ENCODE data around the gene AKAP8.
"Not testable (repeated sequence)": the region's sequence is repeated elsewhere in the genome, so short reads cannot be mapped to it uniquely, and the experiment has no call there.

AKAP8 gene

DNA sequence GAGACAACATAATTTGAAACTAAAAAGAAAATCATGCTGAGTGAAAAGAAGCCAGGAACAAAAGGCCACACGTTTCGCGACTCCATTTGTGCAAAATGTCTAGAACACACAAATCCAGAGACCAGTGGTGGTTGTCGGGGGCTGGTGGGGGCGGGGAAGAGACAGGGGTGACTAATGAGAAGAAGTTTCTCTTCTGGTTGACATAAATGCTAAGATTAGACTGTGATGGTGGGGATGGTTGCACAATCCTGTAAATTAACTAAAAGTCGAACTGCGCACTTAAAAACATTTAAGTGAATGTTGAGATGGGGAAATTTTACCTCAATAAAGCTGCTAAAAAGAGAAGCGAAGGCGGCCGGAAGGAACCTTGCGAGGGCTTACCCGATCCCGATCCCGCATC lies 7.1 kb downstream of the AKAP8 start:
- DNase-seq, result no peak

- DNase-seq, result no peak
These were observed 7.7 kb downstream of the AKAP8 start for GRCh38 chr19:15371786-15372380.

GRCh38 chr19:15371119-15371518 lies 8.5 kb downstream of the AKAP8 start:
- DNase-seq, result no peak

- DNase-seq, result no peak
These were observed 10.0 kb downstream of the AKAP8 start for GRCh38 chr19:15369594-15369891.

DNA sequence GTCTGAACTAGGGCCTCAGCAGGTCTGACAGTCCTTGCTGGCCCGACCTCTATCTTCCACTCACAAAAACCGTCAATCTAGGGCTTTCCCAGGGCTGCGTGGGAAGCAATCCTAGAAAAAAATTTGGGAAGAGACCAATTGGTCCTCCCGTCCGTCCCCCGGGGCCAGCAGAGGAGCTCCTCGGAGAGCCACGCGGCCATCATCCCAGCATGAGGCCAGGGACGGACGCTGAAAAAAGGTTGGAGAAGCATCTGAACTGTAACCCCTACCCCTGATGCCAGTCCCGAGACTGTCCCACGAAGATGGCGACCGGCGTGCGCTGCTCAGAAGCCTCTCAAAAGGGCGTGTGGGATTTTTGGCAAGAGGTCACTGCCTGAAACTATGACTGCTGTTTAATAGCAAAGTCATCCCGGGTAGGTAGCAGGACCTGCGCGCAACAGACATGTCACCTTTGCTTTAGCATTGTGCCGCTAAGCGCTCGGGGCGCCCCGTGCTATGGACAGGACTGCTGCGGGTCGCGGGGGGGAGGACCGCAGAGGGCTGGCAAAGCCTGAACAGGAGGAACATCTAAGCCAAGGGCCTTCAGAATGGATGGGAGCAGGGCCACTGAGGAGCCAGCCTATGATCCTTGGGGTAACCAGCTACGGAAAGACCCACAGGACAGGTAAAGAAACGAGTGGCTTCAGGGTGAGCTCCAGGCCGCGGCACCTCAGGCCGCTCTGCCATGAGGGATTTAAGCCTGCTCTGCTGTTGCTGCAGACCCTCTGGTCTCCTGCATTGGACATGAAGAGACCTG lies 10.6 kb downstream of the AKAP8 start:
- DNase-seq, result no peak

- DNase-seq, result no peak
These were observed 11.4 kb downstream of the AKAP8 start for GRCh38 chr19:15368051-15368632.

DNA sequence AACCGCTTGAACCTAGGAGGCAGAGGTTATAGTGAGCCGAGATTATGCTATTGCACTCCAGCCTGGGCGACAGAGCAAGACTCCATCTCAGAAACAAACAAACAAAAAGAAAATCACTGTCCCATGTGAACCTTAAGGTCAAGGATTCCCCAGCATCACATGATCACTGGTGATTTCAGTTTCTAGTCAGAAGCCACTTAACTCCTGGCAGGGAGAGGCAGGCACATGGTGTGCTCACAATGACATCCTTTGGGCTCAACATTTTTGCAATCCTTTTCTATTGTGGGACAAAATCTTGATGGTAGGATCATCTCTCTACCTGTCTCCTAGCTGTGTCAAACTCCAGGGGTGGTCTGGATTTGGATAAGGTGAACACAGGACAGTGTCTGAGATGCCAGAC lies 12.1 kb downstream of the AKAP8 start:
- no peak for DNase-seq

GRCh38 chr19:15365264-15365663 lies 14.3 kb downstream of the AKAP8 start:
- no peak for DNase-seq

DNA sequence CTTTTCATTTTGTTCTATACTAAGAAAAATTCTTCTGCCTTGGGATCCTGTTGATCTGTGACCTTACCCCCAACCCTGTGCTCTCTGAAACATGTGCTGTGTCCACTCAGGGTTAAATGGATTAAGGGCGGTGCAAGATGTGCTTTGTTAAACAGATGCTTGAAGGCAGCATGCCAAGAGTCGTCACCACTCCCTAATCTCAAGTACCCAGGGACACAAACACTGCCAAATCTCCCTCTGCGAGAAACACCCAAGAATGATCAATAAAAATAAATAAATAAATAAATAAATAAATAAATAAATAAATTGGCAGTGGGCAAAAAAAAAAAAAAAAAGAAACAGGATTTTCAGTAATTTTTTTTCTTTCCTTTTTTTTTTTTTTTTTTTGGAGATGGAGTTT lies 15.8 kb downstream of the AKAP8 start:
- DNase-seq, result not testable (repeated sequence)

- DNase-seq, result not testable (repeated sequence)
These were observed 16.5 kb downstream of the AKAP8 start for GRCh38 chr19:15363048-15363447.

- not testable (repeated sequence) for DNase-seq
These were observed 19.6 kb downstream of the AKAP8 start for GRCh38 chr19:15360015-15360414.

DNA sequence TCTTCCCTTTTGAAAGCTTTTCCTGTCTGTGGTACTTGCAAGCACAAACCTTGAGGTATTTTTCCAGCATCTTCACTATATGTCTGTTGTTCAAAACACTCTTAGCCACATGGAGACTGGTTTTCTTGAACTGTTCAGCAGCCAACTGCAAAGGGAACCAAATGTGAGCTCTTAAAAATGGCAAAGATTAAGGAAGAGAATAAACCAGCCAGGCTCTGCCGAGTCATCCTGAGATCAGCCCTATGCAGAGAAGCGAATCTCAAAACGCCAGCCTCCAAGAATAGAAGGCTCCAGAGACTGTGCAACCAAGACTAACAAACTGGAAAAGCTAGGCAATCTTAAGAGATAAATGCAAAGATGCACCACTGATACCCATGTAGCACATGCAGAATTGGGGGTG lies 20.7 kb downstream of the AKAP8 start:
- DNase-seq, result no peak

DNA sequence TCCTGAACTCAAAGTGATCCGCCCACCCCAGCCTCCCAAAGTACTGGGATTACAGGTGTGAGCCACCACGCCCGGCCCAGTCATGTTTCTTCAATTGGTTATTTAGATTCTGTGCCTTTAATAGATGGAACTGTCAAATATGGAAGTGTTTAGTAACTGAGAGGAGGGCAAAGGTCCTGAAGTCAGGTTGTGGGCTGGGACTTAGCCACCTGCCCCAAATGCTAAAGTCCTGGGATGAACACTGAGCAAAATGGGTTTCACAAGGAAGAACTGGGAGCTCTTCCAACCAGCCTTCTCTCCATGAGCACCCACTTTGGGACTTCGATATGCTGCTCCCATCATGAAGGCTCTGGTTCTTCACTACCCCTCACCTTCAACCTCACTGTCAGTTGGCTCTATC lies 21.7 kb downstream of the AKAP8 start:
- no peak for DNase-seq

DNA sequence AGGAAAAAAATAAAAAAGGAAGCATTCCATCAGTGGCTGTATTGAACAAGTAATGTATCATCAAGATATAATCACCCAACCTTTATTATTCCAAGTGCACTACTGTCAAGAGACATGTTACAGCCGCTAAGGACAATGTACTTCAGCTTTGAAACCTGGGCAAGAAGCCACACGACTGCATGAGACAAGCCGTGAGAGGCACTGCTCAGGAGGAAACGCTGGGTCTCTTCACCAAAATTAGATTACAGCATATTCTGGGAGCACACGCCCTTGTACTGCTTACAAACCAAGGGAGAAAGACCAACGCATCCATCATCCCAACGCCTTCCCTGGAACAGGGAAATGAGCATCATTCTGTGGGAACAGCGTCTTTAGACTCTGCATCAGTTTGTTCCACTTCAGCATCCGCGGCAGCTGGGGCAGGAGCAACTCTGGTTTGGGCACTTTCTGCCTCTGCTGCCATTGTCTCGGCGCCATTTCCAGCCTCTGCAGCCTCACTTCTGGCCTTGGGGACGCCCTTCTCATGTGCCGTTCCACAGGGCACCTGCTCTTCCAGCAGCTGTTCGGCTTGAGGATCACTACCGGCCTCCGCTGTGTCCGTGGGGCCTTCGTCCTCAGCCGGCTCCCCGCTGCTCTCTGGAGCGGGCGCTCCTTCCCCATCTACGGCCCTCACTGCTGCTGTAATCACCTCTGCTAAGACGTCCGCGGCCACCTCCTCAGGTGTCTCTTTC lies 24.9 kb downstream of the AKAP8 start:
- no peak for DNase-seq

DNA sequence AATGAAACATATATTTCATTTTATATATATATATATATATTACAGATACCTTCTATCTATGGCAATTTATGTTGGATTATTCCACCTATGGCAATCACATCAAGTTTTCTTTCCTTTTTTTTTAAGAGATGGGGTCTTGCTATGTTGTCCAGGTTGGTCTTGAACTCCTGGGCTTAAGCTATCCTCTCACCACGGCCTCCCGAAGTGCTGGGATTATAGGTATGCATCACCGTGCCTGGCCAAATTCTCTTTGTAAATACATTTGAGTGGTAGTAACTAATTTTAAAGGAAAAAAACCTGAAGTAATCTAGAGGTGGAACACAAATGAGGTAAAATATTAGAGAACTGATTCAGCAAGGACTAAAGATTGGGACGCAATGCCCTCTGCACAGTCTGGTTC lies 25.7 kb downstream of the AKAP8 start:
- no peak for DNase-seq

DNA sequence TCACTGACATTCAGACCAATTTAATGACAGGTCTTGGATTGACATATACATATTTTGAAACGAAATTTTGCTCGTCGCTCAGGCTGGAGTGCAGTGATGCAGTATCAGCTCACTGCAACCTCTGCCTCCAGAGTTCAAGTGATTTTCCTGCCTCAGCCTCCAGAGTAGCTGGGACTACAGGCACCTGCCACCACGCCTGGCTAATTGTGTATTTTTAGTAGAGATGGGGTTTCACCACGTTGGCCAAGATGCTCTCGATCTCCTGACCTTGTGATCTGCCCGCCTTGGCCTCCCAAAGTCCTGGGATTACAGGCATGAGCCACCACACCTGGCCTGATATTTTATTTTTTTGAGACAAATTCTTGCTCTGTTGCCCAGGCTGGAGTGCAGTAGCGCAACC lies 27.1 kb downstream of the AKAP8 start:
- DNase-seq, result not testable (repeated sequence)

DNA sequence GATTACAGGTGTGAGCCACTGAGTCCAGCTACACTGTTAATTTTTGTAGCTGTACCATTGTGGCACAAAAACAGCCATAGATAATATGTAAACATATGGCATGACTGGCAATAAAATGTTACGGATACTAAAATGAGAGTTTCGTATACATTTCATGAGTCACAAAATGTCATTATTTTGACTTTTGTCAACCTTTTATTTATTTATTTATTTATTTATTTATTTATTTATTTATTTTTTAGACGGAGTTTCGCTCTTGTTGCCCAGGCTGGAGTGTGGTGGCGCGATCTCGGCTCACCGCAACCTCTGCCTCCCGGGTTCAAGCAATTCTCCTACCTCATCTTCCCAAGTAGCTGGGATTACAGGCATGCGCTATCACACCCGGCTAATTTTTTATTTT lies 38.3 kb downstream of the AKAP8 start:
- not testable (repeated sequence) for DNase-seq

DNA sequence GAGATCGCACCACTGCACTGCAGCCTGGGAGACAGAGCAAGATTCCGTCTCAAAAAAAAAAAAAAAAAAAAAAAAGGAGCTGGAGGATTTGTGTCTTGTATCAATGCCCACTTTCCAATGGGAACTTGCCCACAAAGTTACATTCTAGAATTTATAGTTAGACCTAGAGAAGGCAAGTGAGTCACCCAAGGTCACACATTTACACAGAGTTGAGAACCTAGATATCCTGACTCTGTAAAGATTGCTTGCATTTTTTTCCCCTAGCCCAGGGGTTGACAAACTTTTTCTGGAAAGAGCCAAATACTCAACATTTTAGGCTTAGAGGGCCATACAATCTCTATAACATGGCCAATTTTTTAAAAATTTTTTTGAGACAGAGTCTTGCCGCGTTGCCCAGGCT lies 39.5 kb downstream of the AKAP8 start:
- no peak for DNase-seq

DNA sequence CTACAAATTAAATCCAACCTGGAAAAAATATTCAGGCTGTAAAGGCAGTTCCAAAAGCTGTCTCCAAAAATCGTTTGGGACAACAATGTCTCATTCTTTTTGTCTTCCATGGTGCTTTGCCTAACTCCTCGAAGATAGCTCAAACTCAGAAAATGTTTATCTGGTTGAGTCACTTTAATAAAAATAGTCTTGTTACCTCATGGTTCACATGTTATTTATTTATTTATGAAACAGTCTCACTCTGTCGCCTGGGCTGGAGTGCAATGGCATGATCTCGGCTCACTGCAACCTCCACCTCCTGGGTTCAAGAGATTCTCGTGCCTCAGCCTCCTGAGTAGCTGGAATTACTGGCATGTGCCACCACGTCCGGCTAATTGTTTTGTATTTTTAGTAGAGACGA lies 42.4 kb downstream of the AKAP8 start:
- no peak for DNase-seq

DNA sequence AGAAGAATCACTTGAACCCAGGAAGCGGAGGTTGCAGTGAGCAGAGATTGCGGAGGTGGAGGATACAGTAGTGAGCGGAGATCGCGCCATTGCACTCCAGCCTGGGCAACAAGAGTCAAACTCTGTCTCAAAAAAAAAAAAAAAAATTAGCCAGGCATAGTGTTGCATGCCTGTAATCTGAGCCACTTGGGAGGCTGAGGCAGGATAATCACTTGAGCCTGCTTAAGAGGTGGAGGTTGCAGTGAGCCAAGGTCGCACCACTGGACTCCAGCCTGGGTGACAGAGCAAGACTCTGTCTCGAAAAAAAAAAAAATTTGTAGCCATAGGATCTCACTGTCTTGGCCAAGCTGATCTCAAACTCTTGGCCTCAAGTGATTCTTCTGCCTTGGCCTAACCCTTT lies 43.6 kb downstream of the AKAP8 start:
- not testable (repeated sequence) for DNase-seq

DNA sequence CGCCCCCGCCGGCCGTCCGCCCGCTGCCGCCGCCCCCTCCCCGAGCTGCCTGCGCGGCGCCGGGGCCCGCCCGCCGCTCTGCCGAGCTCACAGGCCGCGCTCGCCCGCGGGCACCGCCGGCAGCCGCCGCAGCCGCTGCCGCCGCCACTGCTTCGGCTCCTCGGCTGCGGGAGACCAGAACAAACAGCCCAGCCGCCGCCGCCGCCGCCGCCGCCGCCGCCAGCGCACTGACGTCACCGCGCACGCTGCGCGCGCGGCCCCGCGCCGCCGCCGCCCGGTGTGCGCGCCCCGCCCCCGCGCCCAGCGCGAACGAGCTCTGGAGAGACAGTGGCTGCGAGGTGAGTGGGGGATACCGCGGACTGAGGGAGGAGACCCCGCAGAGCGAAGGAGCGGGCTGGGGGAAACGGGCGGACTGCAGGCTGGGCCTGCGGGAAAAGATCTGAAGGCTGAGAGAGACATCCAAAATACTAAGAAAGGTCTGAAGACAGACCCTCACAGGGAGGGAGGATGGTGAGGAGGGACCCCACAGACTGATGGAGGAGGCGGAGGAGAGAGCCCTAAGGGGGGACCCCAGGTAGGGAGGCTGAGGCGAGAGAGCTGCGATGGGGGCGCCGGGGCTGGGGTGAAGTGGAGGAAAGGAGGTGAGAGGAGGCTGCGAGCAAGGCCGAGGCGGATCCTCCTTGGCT lies 47.1 kb downstream of the AKAP8 start, which contains the start of gene BRD4:
Gene BRD4, minus strand, starts transcription at position 229 of the 686 bp plus-strand sequence. CDS start 59,440 bp downstream, outside the sequence.
- DNase-seq, result peak; percentile 86

- peak; percentile 68 for DNase-seq
These were observed 47.9 kb downstream of the AKAP8 start for GRCh38 chr19:15331419-15332310.

Measured in eye (tissue), 1 donor.